Bronchial epithelial cell (primary cell): ENCODE data around the gene ADAM8. TPM values are rescaled to one million over a fixed set of nuclear protein-coding genes. Genes with fewer than 3 reads are reported as not detected.

Experiments used
- DNase-seq: peaks from one replicate; pipeline ENCODE4 v3.0.0-alpha.2; 2010; ENCODE audit warnings: low read depth
- FAIRE-seq: peaks from 2 replicates; lab custom pipeline; 2011; peaks lifted over from hg19 to GRCh38; lab: Jason Lieb, UNC
- H3K27me3 ChIP-seq: 2 replicates; pipeline ENCODE4 v1.5.1; 2011; ENCODE audit warnings: low read length; ENCODE audit not compliant: control insufficient read depth, insufficient read depth
- H3K36me3 ChIP-seq: 2 replicates; pipeline ENCODE4 v1.5.1; 2011; ENCODE audit warnings: low read length; ENCODE audit not compliant: control insufficient read depth, insufficient read depth
- H3K4me3 ChIP-seq: 2 replicates; pipeline ENCODE4 v1.5.1; 2011; ENCODE audit warnings: mild to moderate bottlenecking, low read depth, low read length, control low read depth
- total RNA-seq: library from RNA; depleted of rRNA; stranded (reverse); fragments of >200 nt; gene quantifications from 2 replicates; pipeline ENCODE4 v1.2.1, GENCODE V29; 2014
- TF ChIP-seq, protein P1 (sequence below): IDR thresholded peaks from 2 replicates; pipeline ENCODE4 v1.5.1; 2011; ENCODE audit warnings: mild to moderate bottlenecking, moderate library complexity, low read length, control low read depth, inconsistent platforms; ENCODE audit not compliant: insufficient read depth, severe bottlenecking

ADAM8 gene
- total RNA-seq, 1 donor from 2014 or later: 34.2 TPM

DNA sequence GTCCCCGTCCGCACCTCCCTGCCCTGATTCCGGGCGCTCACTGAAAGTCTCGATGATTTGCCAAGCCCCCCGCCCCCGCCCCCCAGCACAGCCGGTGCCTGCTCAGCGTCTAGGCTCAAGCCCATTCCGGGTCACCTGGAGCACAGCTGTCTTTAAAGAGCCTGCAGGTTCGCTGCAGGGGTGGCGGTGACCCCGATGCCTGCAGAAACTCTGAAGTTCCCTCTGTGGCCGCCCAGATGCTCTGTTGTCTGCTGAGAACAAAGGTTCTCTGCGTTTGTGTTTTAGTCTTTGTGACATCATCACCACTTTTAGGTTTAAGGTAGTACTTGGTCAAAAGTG, 38.2 kb downstream of the ADAM8 start:
- FAIRE-seq: no peak
- Histone ChIP-seq H3K27me3 (peaks cover 36% of the 10 kb centered on the region), H3K4me3 (no peak overlapping the region), H3K36me3 (no peaks in the 10 kb centered on the region)
- no peak for DNase-seq
- TF ChIP-seq, protein P1, sequence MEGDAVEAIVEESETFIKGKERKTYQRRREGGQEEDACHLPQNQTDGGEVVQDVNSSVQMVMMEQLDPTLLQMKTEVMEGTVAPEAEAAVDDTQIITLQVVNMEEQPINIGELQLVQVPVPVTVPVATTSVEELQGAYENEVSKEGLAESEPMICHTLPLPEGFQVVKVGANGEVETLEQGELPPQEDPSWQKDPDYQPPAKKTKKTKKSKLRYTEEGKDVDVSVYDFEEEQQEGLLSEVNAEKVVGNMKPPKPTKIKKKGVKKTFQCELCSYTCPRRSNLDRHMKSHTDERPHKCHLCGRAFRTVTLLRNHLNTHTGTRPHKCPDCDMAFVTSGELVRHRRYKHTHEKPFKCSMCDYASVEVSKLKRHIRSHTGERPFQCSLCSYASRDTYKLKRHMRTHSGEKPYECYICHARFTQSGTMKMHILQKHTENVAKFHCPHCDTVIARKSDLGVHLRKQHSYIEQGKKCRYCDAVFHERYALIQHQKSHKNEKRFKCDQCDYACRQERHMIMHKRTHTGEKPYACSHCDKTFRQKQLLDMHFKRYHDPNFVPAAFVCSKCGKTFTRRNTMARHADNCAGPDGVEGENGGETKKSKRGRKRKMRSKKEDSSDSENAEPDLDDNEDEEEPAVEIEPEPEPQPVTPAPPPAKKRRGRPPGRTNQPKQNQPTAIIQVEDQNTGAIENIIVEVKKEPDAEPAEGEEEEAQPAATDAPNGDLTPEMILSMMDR: no peak

DNA sequence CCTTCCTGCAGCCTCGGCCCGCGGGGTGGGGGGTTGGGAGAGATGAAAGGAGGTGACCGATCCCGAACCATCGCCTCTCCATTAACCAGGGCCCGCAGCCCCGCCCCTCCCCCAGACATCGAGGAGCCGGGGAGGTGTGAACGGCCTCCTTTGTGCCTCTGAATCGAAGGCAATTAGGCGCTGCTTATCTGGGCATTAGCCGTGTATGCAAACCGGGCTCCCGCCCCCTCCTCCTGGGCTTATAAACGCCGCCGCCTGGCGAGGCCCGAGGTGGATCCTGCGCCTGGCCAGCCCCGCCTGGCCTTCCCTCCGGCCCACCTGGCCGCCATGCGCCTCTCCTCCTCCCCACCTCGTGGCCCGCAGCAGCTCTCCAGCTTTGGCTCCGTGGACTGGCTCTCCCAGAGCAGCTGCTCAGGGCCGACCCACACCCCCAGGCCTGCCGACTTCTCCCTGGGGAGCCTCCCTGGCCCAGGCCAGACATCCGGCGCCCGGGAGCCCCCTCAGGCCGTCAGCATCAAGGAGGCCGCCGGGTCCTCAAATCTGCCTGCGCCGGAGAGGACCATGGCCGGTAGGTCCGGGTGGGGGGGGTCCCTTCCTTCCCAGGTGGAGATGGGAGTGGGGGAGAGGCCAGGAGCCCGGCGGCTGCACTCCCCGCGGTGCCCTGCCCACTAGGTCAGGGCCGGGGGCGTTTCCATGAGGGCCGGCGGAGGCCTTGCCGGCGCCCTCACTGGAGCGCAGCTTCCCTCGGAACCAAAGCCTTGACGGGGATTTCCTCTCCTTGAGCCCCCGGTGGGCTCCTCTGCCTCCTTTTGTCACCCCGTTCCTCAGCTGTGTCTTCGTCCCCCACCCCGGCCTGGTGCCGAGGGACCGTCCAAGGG, 38.8 kb downstream of the ADAM8 start, which contains the start of gene VENTX:
TSS of gene VENTX (plus strand) at position 268 of the 878 bp plus-strand sequence. CDS start at position 328, 60 bp downstream.
- TF ChIP-seq, protein P1: no peak
- Histone ChIP-seq H3K36me3 (no peaks in the 10 kb centered on the region), H3K4me3 (no peak within 1 kb of the TSS), H3K27me3 (peaks cover 36% of the 10 kb centered on the region)
- FAIRE-seq (no peak), DNase-seq (no peak)

DNA sequence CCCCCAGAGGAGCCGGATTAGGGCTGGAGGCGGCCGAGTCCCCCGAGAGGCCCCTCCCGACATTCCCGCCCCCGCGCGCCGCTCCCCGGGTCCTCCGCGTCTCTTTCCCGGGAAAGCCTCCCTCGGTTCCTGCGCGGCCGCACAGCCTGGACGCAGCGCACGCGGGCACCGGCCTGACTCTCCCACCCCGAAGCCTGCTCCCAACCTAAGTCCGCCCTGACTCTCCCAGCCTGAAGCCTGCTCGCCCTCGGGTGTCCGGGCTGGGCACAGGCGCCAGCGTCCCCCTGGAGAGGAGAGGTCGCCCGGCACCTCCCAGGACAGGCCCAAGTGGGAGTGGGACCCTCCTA, 39.5 kb downstream of the ADAM8 start:
- no peak for FAIRE-seq

DNA sequence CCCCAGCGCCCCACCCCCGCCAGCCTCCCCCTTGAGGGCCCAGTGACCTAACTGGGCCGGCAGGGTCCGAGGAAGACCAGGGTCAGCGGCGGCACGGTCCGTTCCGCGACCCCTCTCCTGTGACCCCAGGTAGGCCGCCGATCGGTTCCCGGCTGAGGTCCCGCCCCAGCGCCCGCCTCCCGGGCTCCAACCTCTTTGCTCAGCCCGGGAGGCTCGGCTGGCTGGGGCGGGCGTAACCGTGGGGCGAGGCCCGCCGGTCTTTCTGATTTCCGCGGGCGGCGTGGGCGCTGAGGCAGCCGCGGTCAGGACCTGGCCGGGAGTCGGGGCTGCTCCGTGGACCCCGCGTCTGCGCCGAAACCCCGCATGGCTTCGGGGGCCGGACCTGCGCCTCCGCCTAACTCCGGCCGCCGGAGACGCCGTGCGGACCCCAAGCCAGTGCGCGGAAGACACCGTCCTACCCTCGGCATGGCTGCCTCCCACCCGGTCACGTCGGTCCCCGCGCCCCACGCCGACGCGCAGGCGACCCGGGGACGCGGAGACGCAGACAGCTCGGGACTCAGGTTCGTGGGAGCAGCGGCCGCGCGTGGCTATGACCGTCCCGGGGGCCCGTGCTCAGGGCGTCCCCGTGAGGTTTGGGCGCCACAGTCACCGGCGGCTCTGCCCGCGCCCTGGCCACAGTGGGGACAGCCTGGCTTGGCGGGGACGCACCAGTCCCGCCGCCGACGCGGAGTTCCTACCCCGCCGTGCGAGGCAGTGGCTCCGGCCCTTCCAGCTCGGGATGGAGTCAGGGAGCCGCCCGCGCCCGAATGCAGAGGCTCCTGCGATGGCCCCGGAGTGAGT, 40.0 kb downstream of the ADAM8 start:
- TF ChIP-seq, protein P1: no peak
- Histone ChIP-seq H3K27me3 (peaks cover 42% of the 10 kb centered on the region), H3K36me3 (no peaks in the 10 kb centered on the region), H3K4me3 (no peak overlapping the region)
- DNase-seq (no peak), FAIRE-seq (no peak)

More for the DNA sequence above, 39.5 kb downstream of the ADAM8 start:
- no peaks in the 10 kb centered on the region for H3K36me3 ChIP-seq
- DNase-seq: no peak
- TF ChIP-seq, protein P1: no peak
- H3K4me3 ChIP-seq: no peak overlapping the region
- H3K27me3 ChIP-seq: peaks cover 39% of the 10 kb centered on the region

DNA sequence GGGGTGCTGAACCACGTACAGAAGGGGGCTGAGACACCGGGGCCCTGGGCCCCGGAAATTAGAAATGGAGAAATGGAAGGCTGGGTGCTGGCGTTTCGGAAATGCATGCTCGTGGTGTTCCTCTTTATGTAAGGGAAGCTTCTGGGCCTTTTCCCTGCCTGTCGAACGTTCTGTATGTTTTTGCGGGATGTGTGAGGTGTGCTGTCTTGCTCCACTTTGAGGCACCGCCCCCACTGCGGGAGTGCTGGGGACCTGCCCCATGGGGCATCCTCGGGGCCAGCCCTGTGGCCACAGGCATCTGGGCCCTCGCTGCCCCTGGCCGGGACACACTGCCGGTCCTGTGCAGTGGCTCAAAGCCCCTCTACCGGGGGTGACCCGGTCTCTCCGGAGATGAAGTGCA, 40.7 kb downstream of the ADAM8 start:
- Histone ChIP-seq H3K36me3 (no peaks in the 10 kb centered on the region), H3K27me3 (peaks cover 42% of the 10 kb centered on the region), H3K4me3 (no peak overlapping the region)
- FAIRE-seq (no peak), DNase-seq (no peak)
- TF ChIP-seq, protein P1: no peak
